AG09309 (cell line): Measurements from ENCODE around the gene TRIM49D2.
"Not testable (repeated sequence)": the region's sequence is repeated elsewhere in the genome, so short reads cannot be mapped to it uniquely, and the experiment has no call there.

ENCODE experiments used
- DNase-seq: peaks from one replicate; pipeline ENCODE4 v3.0.0-alpha.2; 2010; ENCODE audit warnings: low read depth
- H3K4me3 ChIP-seq: 2 replicates; pipeline ENCODE4 v1.5.1; 2011; ENCODE audit warnings: mild to moderate bottlenecking, low read depth, low read length, moderate library complexity; ENCODE audit not compliant: control insufficient read depth
- CTCF ChIP-seq: IDR thresholded peaks from 2 replicates; pipeline ENCODE4 v1.5.1; 2011; ENCODE audit warnings: mild to moderate bottlenecking, low read depth, low read length, inconsistent platforms; ENCODE audit not compliant: insufficient read depth, control insufficient read depth; ENCODE audit errors: missing control alignments

Gene TRIM49D2

GRCh38 chr11:89923764-89924163 lies at the start of gene TRIM49D2:
TSS of gene TRIM49D2 (plus strand) at chr11:89924064. CDS start at chr11:89926762, 2,698 bp downstream.
- H3K4me3 ChIP-seq, DNase-seq: not testable (repeated sequence)

GRCh38 chr11:89877511-89877910 lies 46.4 kb upstream of the TRIM49D2 start:
- not testable (repeated sequence) for DNase-seq, H3K4me3 ChIP-seq

GRCh38 chr11:89893245-89893644 lies 30.6 kb upstream of the TRIM49D2 start:
- not testable (repeated sequence) for DNase-seq, H3K4me3 ChIP-seq

GRCh38 chr11:89900809-89901208 lies 23.1 kb upstream of the TRIM49D2 start:
- not testable (repeated sequence) for DNase-seq, H3K4me3 ChIP-seq

GRCh38 chr11:89922195-89922660 lies 1.6 kb upstream of the TRIM49D2 start, which contains the start of gene TRIM49D1:
TSS of gene TRIM49D1 (minus strand) at chr11:89922245. CDS start at chr11:89917710, 4,535 bp downstream.
- no peak for DNase-seq
- no peak within 1 kb of the TSS for H3K4me3 ChIP-seq
- no peak for TF ChIP-seq CTCF

- DNase-seq, H3K4me3 ChIP-seq: not testable (repeated sequence)
Observed at GRCh38 chr11:89960833-89961232, 37.0 kb downstream of the TRIM49D2 start.

- not testable (repeated sequence) for DNase-seq, H3K4me3 ChIP-seq
Observed at GRCh38 chr11:89965737-89966136, 41.9 kb downstream of the TRIM49D2 start, which contains the start of gene TRIM64. TSS of gene TRIM64 (plus strand) at chr11:89966037. CDS start at chr11:89968504, 2,467 bp downstream.
